K562 (cell line): Measurements from ENCODE around the gene SEMA5A. TPM values are rescaled to one million over a fixed set of nuclear protein-coding genes. Genes with fewer than 3 reads are reported as not detected.

ENCODE experiments used
- ATAC-seq: fragments of 200-7000 bp; cut with Tn5 transposase; 3 replicates; pipeline ENCODE4 v1.9.1; 2020; ENCODE audit warnings: moderate library complexity
- BruUV-seq: library from RNA; stranded (reverse); fragments of 400-500 nt; replicated peaks from 2 replicates; lab custom pipeline; 2021; lab: Mats Ljungman, UMichigan
- CTCF ChIA-PET: fragments of 300-600 bp; formaldehyde crosslinking; extraction: SDS; loops from one replicate; lab custom pipeline; 2021; ENCODE audit warnings: low intra/inter-chr PET ratio; lab: Yijun Ruan, JAX
- POLR2A ChIA-PET: fragments of 300-600, 350-650 bp; sonication (Branson Sonifier 250); formaldehyde crosslinking; extraction: SDS; loops from one replicate; lab custom pipeline; 2021; ENCODE audit warnings: antibody characterized with exemption, inconsistent platforms; lab: Yijun Ruan, JAX
- DNase-seq, 4 experiments: peaks; one replicate each; pipeline versions ENCODE4 v3.0.0 to v3.0.0-alpha.2; 2011 to 2018; ENCODE audit warnings: low spot score in 3 of 4, mixed read lengths in 3 of 4; ENCODE audit errors: extremely low read depth in 1 of 4
- FAIRE-seq: peaks from 2 replicates; lab custom pipeline; 2011; peaks lifted over from hg19 to GRCh38; lab: Jason Lieb, UNC
- H2AFZ ChIP-seq: 2 replicates; pipeline ENCODE4 v1.6.0; 2011; ENCODE audit warnings: low read depth, low read length, control low read depth, inconsistent platforms
- H3K27ac ChIP-seq: fragments of 200-600 bp; 3 replicates; pipeline ENCODE4 v1.8.0; 2011; ENCODE audit warnings: low read depth, mild to moderate bottlenecking, control low read depth, inconsistent platforms, low read length, moderate library complexity, mixed read lengths; ENCODE audit errors: extremely low read depth
- H3K27me3 ChIP-seq, 2 experiments: fragments of 300-600 bp in 1 of 2; 2 replicates in 1 of 2; 3 replicates in 1 of 2; pipeline versions ENCODE4 v1.6.0 to v1.8.0; 2011; ENCODE audit warnings: inconsistent platforms in 2 of 2, low read length in 2 of 2, mild to moderate bottlenecking in 1 of 2, mixed read lengths in 1 of 2, moderate library complexity in 1 of 2; ENCODE audit not compliant: control insufficient read depth in 2 of 2, insufficient read depth in 2 of 2
- H3K36me3 ChIP-seq: fragments of 300-600 bp; 3 replicates; pipeline ENCODE4 v1.8.0; 2011; ENCODE audit warnings: mild to moderate bottlenecking, low read length, inconsistent platforms; ENCODE audit not compliant: control insufficient read depth, insufficient read depth
- H3K4me1 ChIP-seq, 2 experiments: fragments of 200-600 bp in 1 of 2; replicated peaks in 1 of 2; 2 replicates in 1 of 2; 3 replicates in 1 of 2; pipeline versions ENCODE4 v1.5.1 to v1.8.0; 2011; ENCODE audit warnings: inconsistent platforms in 2 of 2, low read length in 2 of 2, mild to moderate bottlenecking in 1 of 2, mixed read lengths in 1 of 2, moderate library complexity in 1 of 2; ENCODE audit not compliant: control insufficient read depth in 2 of 2, insufficient read depth in 2 of 2
- H3K4me2 ChIP-seq: 2 replicates; pipeline ENCODE4 v1.6.1; 2011; ENCODE audit warnings: low read length, control low read depth, inconsistent platforms, mixed read lengths; ENCODE audit not compliant: insufficient read depth
- H3K4me3 ChIP-seq: fragments of 200-600 bp; sonication (generic), shearing (Covaris generic); 2 replicates; pipeline ENCODE4 v1.5.1; 2016; ENCODE audit warnings: control low read depth, inconsistent platforms
- H3K79me2 ChIP-seq: fragments of 200-600 bp; 3 replicates; pipeline ENCODE4 v1.8.0; 2011; ENCODE audit warnings: low read length, inconsistent platforms; ENCODE audit not compliant: control insufficient read depth, insufficient read depth
- H3K9ac ChIP-seq, 2 experiments: 2 replicates each; pipeline versions ENCODE4 v1.6.0 to v1.6.1; 2011; ENCODE audit warnings: low read depth in 2 of 2, low read length in 2 of 2, control low read depth in 1 of 2, inconsistent platforms in 1 of 2, mild to moderate bottlenecking in 1 of 2, mixed read lengths in 1 of 2; ENCODE audit not compliant: insufficient read depth in 1 of 2
- H3K9me1 ChIP-seq: one replicate; pipeline ENCODE4 v1.6.0; 2011; ENCODE audit warnings: inconsistent platforms, mild to moderate bottlenecking, low read length, moderate library complexity; ENCODE audit not compliant: control insufficient read depth, insufficient read depth
- H3K9me3 ChIP-seq: replicated peaks from 2 replicates; pipeline ENCODE4 v1.5.1; 2011; ENCODE audit warnings: low read depth, low read length, inconsistent platforms; ENCODE audit not compliant: control insufficient read depth, insufficient read depth
- H4K20me1 ChIP-seq: replicated peaks from 2 replicates; pipeline ENCODE4 v1.6.1; 2011; ENCODE audit warnings: low read length, inconsistent platforms, mixed read lengths; ENCODE audit not compliant: control insufficient read depth, insufficient read depth
- BRF1 ChIP-seq: IDR thresholded peaks from 3 replicates; pipeline ENCODE4 v1.6.1; 2011; ENCODE audit warnings: borderline replicate concordance, mild to moderate bottlenecking; ENCODE audit not compliant: insufficient read length; ENCODE audit errors: extremely low read depth
- CBX3 ChIP-seq, 2 experiments: IDR thresholded peaks; 1 replicate in 1 of 2; 2 replicates in 1 of 2; pipeline ENCODE4 v1.6.1; 2012; ENCODE audit warnings: inconsistent platforms in 2 of 2, low read length in 2 of 2, borderline replicate concordance in 1 of 2, control low read depth in 1 of 2
- CBX5 ChIP-seq: IDR thresholded peaks from 2 replicates; pipeline ENCODE4 v1.6.1; 2014; ENCODE audit warnings: low read depth, borderline replicate concordance
- CBX8 ChIP-seq: fragments of 200-600 bp; sonication (generic); IDR thresholded peaks from 2 replicates; pipeline ENCODE4 v1.6.1; 2012; ENCODE audit warnings: borderline replicate concordance, mixed run types, low read depth, mild to moderate bottlenecking, moderate library complexity, mixed read lengths, low read length, control low read depth, inconsistent platforms; ENCODE audit not compliant: poor library complexity, severe bottlenecking; ENCODE audit errors: extremely low read depth
- DPF2 ChIP-seq: fragments of 450-650 bp; IDR thresholded peaks from 2 replicates; pipeline ENCODE4 v1.6.1; 2016
- E2F3 ChIP-seq: fragments of 250-450 bp; sonication (Bioruptor Pico); IDR thresholded peaks from 2 replicates; pipeline ENCODE4 v1.4.0; 2020; ENCODE audit warnings: mild to moderate bottlenecking
- GATA2 ChIP-seq: sonication (generic); formaldehyde crosslinking; IDR thresholded peaks from 2 replicates; pipeline ENCODE4 v1.4.0; 2020; ENCODE audit warnings: mild to moderate bottlenecking, missing genetic modification reagents
- MAFK ChIP-seq: IDR thresholded peaks from 2 replicates; pipeline ENCODE4 v1.6.1; 2011; ENCODE audit warnings: low read length, improper control_type of control experiment
- MCM5 ChIP-seq: fragments of 450-650 bp; IDR thresholded peaks from 2 replicates; pipeline ENCODE4 v1.6.1; 2016; ENCODE audit warnings: low read depth
- MEF2D ChIP-seq: conservative IDR thresholded peaks from 2 replicates; pipeline ENCODE4 v1.6.1; 2016; ENCODE audit warnings: low read depth, missing genetic modification characterization, missing compliant biosample characterization
- MYNN ChIP-seq, 2 experiments: sonication (generic); formaldehyde crosslinking in 1 of 2; IDR thresholded peaks; 2 replicates each; pipeline versions ENCODE4 v1.5.0 to v1.6.1; 2016 to 2020; ENCODE audit warnings: antibody characterized with exemption in 1 of 2, missing genetic modification reagents in 1 of 2
- NELFE ChIP-seq: IDR thresholded peaks from 2 replicates; pipeline ENCODE4 v1.6.1; 2011; ENCODE audit warnings: mild to moderate bottlenecking; ENCODE audit not compliant: insufficient read depth, insufficient read length
- POLR2B ChIP-seq: fragments of 450-650 bp; IDR thresholded peaks from 2 replicates; pipeline ENCODE4 v1.6.1; 2018; ENCODE audit warnings: low read depth; ENCODE audit not compliant: partially characterized antibody
- SAP30 ChIP-seq: fragments of 200-600 bp; sonication (generic); IDR thresholded peaks from 2 replicates; pipeline ENCODE4 v1.6.1; 2012; ENCODE audit warnings: borderline replicate concordance, low read depth, mild to moderate bottlenecking, moderate library complexity, low read length, control low read depth, inconsistent platforms; ENCODE audit not compliant: insufficient read depth, poor library complexity, severe bottlenecking
- SMARCB1 ChIP-seq: IDR thresholded peaks from 2 replicates; pipeline ENCODE4 v1.6.1; 2011; ENCODE audit warnings: improper control_type of control experiment, low read depth; ENCODE audit not compliant: insufficient read length
- SRSF1 ChIP-seq: fragments of 200-400 bp; formaldehyde crosslinking; IDR thresholded peaks from 2 replicates; pipeline ENCODE4 v1.6.1; 2017; ENCODE audit warnings: mild to moderate bottlenecking, low read depth, low read length, moderate library complexity
- WGBS: fragments of 100-300 bp; shearing (Covaris generic); methylation state at CpG from one replicate; pipeline ENCODE4 v1.1.6; 2016; ENCODE audit warnings: low coverage, mixed read lengths; ENCODE audit not compliant: insufficient coverage; ENCODE audit errors: missing lambda C conversion rate; 5-methylcytosine and 5-hydroxymethylcytosine counted together
- in situ Hi-C: fragments of 300-500 bp; cut with MboI; formaldehyde crosslinking; loops from 4 replicates; pipeline ENCODE4 v1.15.0; 2018; ENCODE audit warnings: inconsistent platforms, mixed read lengths
- intact Hi-C: fragments of 100-400 bp; cut with micrococcal nuclease; formaldehyde crosslinking; loops from 2 replicates; pipeline ENCODE4 v1.14.2; 2022
- polyA plus RNA-seq, 8 experiments: library from polyadenylated mRNA; depleted of rRNA in 4 of 8; stranded (reverse) in 5 of 8; unstranded in 3 of 8; fragments of >200 nt; fragmentation: Nextera tagmentation in 2 of 8; fragmentation: Illumina TruSeq in 1 of 8; extraction: Ambion mirVana in 2 of 8; extraction: Trizol in 1 of 8; gene quantifications; 2 replicates each; pipeline versions ENCODE4 v1.2.1 to v1.2.3, GENCODE V29; 2011 to 2014; ENCODE audit warnings: inconsistent platforms in 1 of 8, missing spikeins in 1 of 8
- total RNA-seq, 7 experiments: library from RNA; depleted of rRNA in 6 of 7; stranded (reverse); fragments of >200 nt in 6 of 7; fragmentation: Illumina TruSeq in 2 of 7; extraction: Trizol in 2 of 7; gene quantifications; 2 replicates each; pipeline versions ENCODE4 v1.2.1 to v1.2.3, GENCODE V29; 2011 to 2021; ENCODE audit warnings: low replicate concordance in 1 of 7
- TF ChIP-seq, protein P1 (sequence below): fragments of 200-400 bp; formaldehyde crosslinking; IDR thresholded peaks from 2 replicates; pipeline ENCODE4 v1.6.1; 2017; ENCODE audit warnings: mild to moderate bottlenecking, low read depth, low read length, moderate library complexity

The SEMA5A gene
- total and polyA plus RNA-seq, 9 of the 15 experiments (the other 6 are each of a cell fraction or from before 2014, with no cell fraction given) = 0.02 TPM; not detected in 8

GRCh38 chr5:9444346-9444745 lies 101.5 kb downstream of the SEMA5A start:
- no peak overlapping the region for H3K4me3 ChIP-seq
- no peaks in the 10 kb centered on the region for H3K27me3 ChIP-seq
- intact Hi-C loops (no loop called here), in situ Hi-C loops (no loop called here)
- BruUV-seq = no TSS peak
- no peaks in the 10 kb centered on the region for H3K36me3 ChIP-seq
- H4K20me1 ChIP-seq = no peaks in the 10 kb centered on the region
- WGBS = 0% methylated on average over 3 of the region's 3 CpGs
- H3K4me1 ChIP-seq = no peaks in the 10 kb centered on the region
- no peak overlapping the region for H3K27ac ChIP-seq
- no peak overlapping the region for H2AFZ ChIP-seq
- POLR2A ChIA-PET = no interaction called here
- CTCF ChIA-PET = no interaction called here
- no peaks in the 10 kb centered on the region for H3K79me2 ChIP-seq
- no peak overlapping the region for H3K4me2 ChIP-seq
- H3K9ac ChIP-seq = no peak overlapping the region
- FAIRE-seq (no peak), DNase-seq (no peak), ATAC-seq (no peak)
- no peaks in the 10 kb centered on the region for H3K9me1 ChIP-seq
- TF ChIP-seq MCM5 (no peak), BRF1 (no peak), E2F3 (no peak), POLR2B (no peak), CBX5 (no peak), GATA2 (CRISPR knock-in tag) (no peak), SMARCB1 (no peak), DPF2 (no peak), CBX3 (IDR thresholded peaks at IDR 0.05; ENCODE audit: borderline replicate concordance in 1 of 2, low read length in 2 of 2) (no peak), SAP30 (no peak), CBX8 (no peak), MYNN (IDR thresholded peaks at IDR 0.05) (no peak), MYNN (CRISPR knock-in tag; IDR thresholded peaks at IDR 0.05) (no peak), SRSF1 (no peak), MEF2D (tag) (no peak), NELFE (no peak), MAFK (no peak)
- TF ChIP-seq, protein P1, sequence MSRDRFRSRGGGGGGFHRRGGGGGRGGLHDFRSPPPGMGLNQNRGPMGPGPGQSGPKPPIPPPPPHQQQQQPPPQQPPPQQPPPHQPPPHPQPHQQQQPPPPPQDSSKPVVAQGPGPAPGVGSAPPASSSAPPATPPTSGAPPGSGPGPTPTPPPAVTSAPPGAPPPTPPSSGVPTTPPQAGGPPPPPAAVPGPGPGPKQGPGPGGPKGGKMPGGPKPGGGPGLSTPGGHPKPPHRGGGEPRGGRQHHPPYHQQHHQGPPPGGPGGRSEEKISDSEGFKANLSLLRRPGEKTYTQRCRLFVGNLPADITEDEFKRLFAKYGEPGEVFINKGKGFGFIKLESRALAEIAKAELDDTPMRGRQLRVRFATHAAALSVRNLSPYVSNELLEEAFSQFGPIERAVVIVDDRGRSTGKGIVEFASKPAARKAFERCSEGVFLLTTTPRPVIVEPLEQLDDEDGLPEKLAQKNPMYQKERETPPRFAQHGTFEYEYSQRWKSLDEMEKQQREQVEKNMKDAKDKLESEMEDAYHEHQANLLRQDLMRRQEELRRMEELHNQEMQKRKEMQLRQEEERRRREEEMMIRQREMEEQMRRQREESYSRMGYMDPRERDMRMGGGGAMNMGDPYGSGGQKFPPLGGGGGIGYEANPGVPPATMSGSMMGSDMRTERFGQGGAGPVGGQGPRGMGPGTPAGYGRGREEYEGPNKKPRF = no peak
- no peaks in the 10 kb centered on the region for H3K9me3 ChIP-seq
